Effector memory CD8-positive, alpha-beta T cell (primary cell): ENCODE results near the gene ROPN1B.

Source experiments
- ATAC-seq: fragments of 150-1000 bp; cut with Tn5 transposase; replicated peaks from 2 replicates; pipeline ENCODE4 v1.10.0; 2021; ENCODE audit warnings: mild to moderate bottlenecking, moderate library complexity
- DNase-seq, 3 experiments: peaks; one replicate each; pipeline ENCODE4 v3.0.0; 2021
- H3K27ac Mint-ChIP-seq, 2 donors: one replicate each; pipeline ENCODE4 v1.8.0; 2022; ENCODE audit warnings: mild to moderate bottlenecking in 2 of 2, mixed read lengths in 2 of 2, moderate library complexity in 2 of 2
- H3K27me3 Mint-ChIP-seq, 2 donors: one replicate each; pipeline ENCODE4 v1.8.0; 2022; ENCODE audit warnings: mixed read lengths in 2 of 2
- H3K36me3 Mint-ChIP-seq: one replicate; pipeline ENCODE4 v1.8.0; 2022; ENCODE audit warnings: mild to moderate bottlenecking, moderate library complexity, mixed read lengths; ENCODE audit not compliant: insufficient read depth
- H3K4me1 Mint-ChIP-seq, 2 donors: one replicate each; pipeline ENCODE4 v1.8.0; 2022; ENCODE audit warnings: low read depth in 2 of 2, mixed read lengths in 2 of 2
- H3K4me3 Mint-ChIP-seq, 2 donors: one replicate each; pipeline ENCODE4 v1.8.0; 2022; ENCODE audit warnings: mild to moderate bottlenecking in 2 of 2, mixed read lengths in 2 of 2, moderate library complexity in 2 of 2
- H3K9me3 Mint-ChIP-seq, 2 donors: one replicate each; pipeline ENCODE4 v1.8.0; 2022; ENCODE audit warnings: mixed read lengths in 2 of 2

ROPN1B gene

GRCh38 chr3:126022741-126023359, 53.9 kb downstream of the ROPN1B start:
- H3K9me3 Mint-ChIP-seq = no peaks in the 10 kb centered on the region
- ATAC-seq (no peak), DNase-seq (no peak)
- peak overlapping the region in 1 of 2 donors; percentile 25 for H3K27ac Mint-ChIP-seq
- no peaks in the 10 kb centered on the region for H3K27me3 Mint-ChIP-seq
- H3K4me1 Mint-ChIP-seq = peaks cover 18 to 22% of the 10 kb centered on the region in 2 donors
- H3K36me3 Mint-ChIP-seq = peaks cover 3% of the 10 kb centered on the region
- H3K4me3 Mint-ChIP-seq = no peak overlapping the region

DNA sequence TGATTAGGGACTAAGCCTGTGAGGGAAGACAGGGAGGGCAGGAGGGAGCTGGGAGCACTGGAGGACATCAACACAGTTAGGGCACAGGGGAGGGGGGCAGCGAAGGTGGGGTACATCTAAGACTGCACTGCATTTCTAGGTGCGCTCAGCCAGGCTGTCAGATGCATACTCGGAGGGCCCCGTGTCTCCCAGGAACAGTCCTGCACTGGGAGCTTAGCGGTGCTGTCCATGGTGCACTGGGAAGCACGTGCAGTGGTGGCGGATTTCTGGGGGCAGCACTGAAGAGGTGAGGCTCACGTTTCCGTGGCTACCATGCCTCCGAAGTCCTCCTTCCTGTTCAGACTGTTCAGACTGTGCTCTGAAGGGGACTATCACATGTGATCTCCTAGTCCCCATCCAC, 54.4 kb downstream of the ROPN1B start:
- no peak for ATAC-seq

DNA sequence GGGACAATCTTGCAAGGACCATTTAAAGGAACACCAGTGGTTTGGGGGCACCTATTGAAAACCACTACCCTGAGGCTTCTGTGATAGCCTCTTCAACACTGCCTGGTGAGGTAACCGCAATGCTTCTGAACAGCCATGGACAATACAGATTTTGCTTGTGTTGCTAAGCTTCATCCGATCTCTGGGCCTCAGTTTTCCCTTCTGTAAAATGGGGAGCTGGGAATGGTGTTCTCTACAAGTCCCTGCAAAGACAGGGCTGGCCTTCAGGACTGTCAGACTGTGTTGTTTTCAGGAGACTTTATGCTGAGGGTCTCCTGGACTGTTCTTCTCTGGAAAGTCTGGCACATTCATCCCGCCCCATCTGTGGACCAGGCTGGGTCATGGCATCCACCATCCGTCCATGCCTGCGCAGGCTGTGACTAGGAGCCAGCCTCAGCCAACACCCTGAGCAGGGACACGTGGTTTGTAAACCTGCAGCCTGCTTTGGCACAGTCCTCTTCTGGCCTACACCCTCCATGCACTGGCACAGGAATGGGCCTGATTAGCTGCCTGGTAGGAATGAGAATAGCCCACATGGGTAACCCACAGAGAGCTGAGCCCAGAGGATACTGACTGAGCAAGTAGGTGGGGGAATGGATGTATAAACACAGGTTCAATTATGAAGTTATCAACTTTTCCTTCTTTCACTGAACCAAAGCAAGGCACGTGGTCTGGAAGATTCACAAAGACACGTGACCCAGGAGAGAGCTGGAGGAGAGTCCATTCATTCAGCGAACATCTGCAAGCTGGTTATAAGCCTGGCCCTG, 55.3 kb downstream of the ROPN1B start:
- H3K9me3 Mint-ChIP-seq = no peaks in the 10 kb centered on the region
- H3K27ac Mint-ChIP-seq = peak overlapping the region in 1 of 2 donors; percentile 91
- H3K36me3 Mint-ChIP-seq = no peaks in the 10 kb centered on the region
- H3K4me3 Mint-ChIP-seq = no peak overlapping the region
- H3K27me3 Mint-ChIP-seq = no peaks in the 10 kb centered on the region
- peaks cover 18 to 22% of the 10 kb centered on the region in 2 donors for H3K4me1 Mint-ChIP-seq
- ATAC-seq = no peak
- DNase-seq = no peak

More for the DNA sequence above, 54.4 kb downstream of the ROPN1B start:
- Mint-ChIP-seq H3K27me3 (no peaks in the 10 kb centered on the region), H3K36me3 (peaks cover 2% of the 10 kb centered on the region), H3K4me1 (peaks cover 18 to 22% of the 10 kb centered on the region in 2 donors), H3K9me3 (no peaks in the 10 kb centered on the region), H3K4me3 (no peak overlapping the region), H3K27ac (peak overlapping the region in 1 of 2 donors; percentile 25)
- DNase-seq = no peak

- no peak for DNase-seq
- peaks cover 18 to 22% of the 10 kb centered on the region in 2 donors for H3K4me1 Mint-ChIP-seq
- peak; percentile 13 for ATAC-seq
- H3K36me3 Mint-ChIP-seq = no peaks in the 10 kb centered on the region
- H3K27me3 Mint-ChIP-seq = no peaks in the 10 kb centered on the region
- peak overlapping the region in 1 of 2 donors; percentile 13 for H3K4me3 Mint-ChIP-seq
- peak overlapping the region; percentile 88 to 91 for H3K27ac Mint-ChIP-seq
- H3K9me3 Mint-ChIP-seq = no peaks in the 10 kb centered on the region
Observed at GRCh38 chr3:126025116-126025729, 56.2 kb downstream of the ROPN1B start.

DNA sequence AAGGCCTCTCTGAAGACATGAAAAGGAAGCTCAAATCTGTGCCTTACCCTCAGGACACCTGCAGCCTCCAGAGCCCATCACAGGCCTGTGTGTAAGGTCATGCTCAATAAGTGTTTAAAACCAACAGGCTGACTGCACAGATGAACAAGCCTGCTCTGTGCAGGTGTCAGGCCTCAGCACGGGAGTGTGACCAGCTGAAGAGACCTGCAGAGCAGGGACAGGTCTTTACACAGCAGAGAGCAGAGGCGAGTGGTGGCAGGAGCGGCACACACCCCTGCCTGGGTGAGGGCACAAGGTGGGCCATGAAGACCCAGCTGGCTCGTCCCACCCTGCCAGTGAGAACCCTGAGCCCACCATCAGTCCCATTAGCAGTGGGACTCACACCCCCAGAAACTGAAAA, 56.9 kb downstream of the ROPN1B start:
- Mint-ChIP-seq H3K36me3 (no peaks in the 10 kb centered on the region), H3K27me3 (no peaks in the 10 kb centered on the region), H3K4me3 (peak overlapping the region; percentile 13 to 58), H3K4me1 (peaks cover 18 to 22% of the 10 kb centered on the region in 2 donors), H3K27ac (peak overlapping the region; percentile 88 to 91), H3K9me3 (no peaks in the 10 kb centered on the region)
- no peak for DNase-seq
- ATAC-seq = peak; percentile 50

- peak overlapping the region; percentile 13 to 58 for H3K4me3 Mint-ChIP-seq
- peak overlapping the region; percentile 88 to 91 for H3K27ac Mint-ChIP-seq
- peak in 1 of 3 experiments; percentile 25 for DNase-seq
- H3K9me3 Mint-ChIP-seq = no peaks in the 10 kb centered on the region
- H3K36me3 Mint-ChIP-seq = peaks cover 1% of the 10 kb centered on the region
- H3K4me1 Mint-ChIP-seq = peaks cover 18 to 22% of the 10 kb centered on the region in 2 donors
- H3K27me3 Mint-ChIP-seq = no peaks in the 10 kb centered on the region
- peak; percentile 80 for ATAC-seq
Observed at GRCh38 chr3:126026277-126026751, 57.3 kb downstream of the ROPN1B start.

GRCh38 chr3:126026761-126027160, 57.8 kb downstream of the ROPN1B start:
- no peak for DNase-seq
- H3K27ac Mint-ChIP-seq = peak overlapping the region; percentile 88 to 91
- no peaks in the 10 kb centered on the region for H3K9me3 Mint-ChIP-seq
- peaks cover 18 to 23% of the 10 kb centered on the region in 2 donors for H3K4me1 Mint-ChIP-seq
- peak; percentile 14 for ATAC-seq
- H3K27me3 Mint-ChIP-seq = no peaks in the 10 kb centered on the region
- H3K36me3 Mint-ChIP-seq = peaks cover 2% of the 10 kb centered on the region
- H3K4me3 Mint-ChIP-seq = peak overlapping the region; percentile 13 to 58

DNA sequence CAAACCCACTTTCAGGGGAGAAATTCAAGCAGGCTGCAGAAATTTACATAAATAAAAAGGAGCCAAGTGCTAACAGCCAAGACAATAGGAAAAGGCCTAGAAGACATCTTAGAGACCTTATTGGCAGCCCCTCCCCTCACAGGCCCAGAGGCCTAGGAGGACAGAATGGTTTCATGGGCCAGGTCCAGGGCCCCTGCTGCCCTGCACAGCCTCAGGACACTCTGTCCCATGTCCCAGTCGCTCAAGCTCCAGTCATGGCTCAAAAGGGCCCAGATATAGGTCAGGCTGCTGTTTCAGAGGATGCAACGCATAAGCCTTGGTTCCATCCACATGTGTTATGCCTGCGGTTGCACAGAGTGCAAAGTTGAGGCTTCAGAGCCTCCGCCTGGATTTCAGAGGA, 59.1 kb downstream of the ROPN1B start:
- Mint-ChIP-seq H3K4me3 (no peak overlapping the region), H3K9me3 (no peaks in the 10 kb centered on the region), H3K36me3 (peaks cover 2% of the 10 kb centered on the region), H3K27me3 (no peaks in the 10 kb centered on the region), H3K4me1 (peaks cover 18 to 27% of the 10 kb centered on the region in 2 donors), H3K27ac (no peak overlapping the region)
- ATAC-seq (no peak), DNase-seq (no peak)

DNA sequence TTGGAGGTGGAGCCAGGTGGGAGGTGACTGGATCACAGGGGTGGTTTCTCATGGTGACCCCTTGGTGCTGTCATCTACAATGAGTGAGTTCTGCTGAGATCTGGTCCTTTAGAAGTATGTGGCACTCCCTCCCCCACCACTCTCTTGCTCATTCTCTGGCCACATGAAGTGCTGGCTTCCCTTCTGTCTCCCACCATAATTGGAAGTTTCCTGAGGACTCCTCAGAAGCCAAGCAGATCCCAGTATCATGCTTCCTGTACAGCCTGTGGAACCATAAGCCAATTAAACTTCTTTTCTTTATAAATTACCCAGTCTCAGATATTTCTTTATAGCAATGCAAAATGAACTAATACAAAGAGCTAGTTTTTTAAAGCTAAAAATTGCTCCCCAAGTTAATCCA, 60.3 kb downstream of the ROPN1B start:
- ATAC-seq (no peak), DNase-seq (no peak)
- peaks cover 2% of the 10 kb centered on the region for H3K36me3 Mint-ChIP-seq
- peaks cover 18 to 27% of the 10 kb centered on the region in 2 donors for H3K4me1 Mint-ChIP-seq
- H3K27me3 Mint-ChIP-seq = no peaks in the 10 kb centered on the region
- H3K27ac Mint-ChIP-seq = no peak overlapping the region
- no peaks in the 10 kb centered on the region for H3K9me3 Mint-ChIP-seq
- H3K4me3 Mint-ChIP-seq = no peak overlapping the region

- H3K36me3 Mint-ChIP-seq = peaks cover 2% of the 10 kb centered on the region
- no peaks in the 10 kb centered on the region for H3K27me3 Mint-ChIP-seq
- no peak overlapping the region for H3K27ac Mint-ChIP-seq
Observed at GRCh38 chr3:126030455-126030854, 61.5 kb downstream of the ROPN1B start.

DNA sequence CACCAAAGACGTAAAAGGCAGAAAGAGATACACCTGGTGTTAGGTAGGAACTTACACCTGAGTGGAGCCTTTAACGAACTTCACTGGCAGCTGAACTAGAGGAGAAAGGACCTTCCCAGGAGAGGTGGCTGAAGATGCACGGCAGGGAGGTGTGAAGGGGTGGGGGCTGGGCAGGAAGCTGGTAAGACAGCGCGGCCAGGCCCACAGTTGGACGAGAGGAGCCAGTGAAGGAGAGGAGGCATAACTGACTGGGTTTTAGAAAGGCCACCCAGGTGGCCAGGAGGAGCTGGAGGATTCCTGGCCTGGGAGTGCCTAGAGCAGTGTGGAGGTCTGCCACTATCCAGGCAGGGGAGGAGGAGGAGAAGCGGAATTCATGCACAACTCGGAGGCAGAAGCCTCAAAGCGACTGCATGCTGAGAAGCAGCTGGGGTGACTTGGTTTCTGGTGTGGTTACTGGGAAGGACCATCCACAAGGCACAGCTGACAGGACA, 63.0 kb downstream of the ROPN1B start:
- Mint-ChIP-seq H3K4me1 (peaks cover 3 to 13% of the 10 kb centered on the region in 2 donors), H3K4me3 (no peak overlapping the region), H3K27ac (no peak overlapping the region), H3K27me3 (no peaks in the 10 kb centered on the region), H3K9me3 (no peaks in the 10 kb centered on the region), H3K36me3 (peaks cover 2% of the 10 kb centered on the region)
- ATAC-seq (no peak), DNase-seq (no peak)

More at GRCh38 chr3:126030455-126030854, 61.5 kb downstream of the ROPN1B start:
- peaks cover 16 to 27% of the 10 kb centered on the region in 2 donors for H3K4me1 Mint-ChIP-seq
- ATAC-seq = no peak
- H3K4me3 Mint-ChIP-seq = no peak overlapping the region
- no peak for DNase-seq
- no peaks in the 10 kb centered on the region for H3K9me3 Mint-ChIP-seq
